IPS-15b (cell line): ENCODE data around the gene FAM234B.

Source experiments
- H3K27me3 ChIP-seq: one replicate; pipeline ENCODE4 v1.6.1; 2013; ENCODE audit warnings: low read length; ENCODE audit not compliant: control insufficient read depth, insufficient read depth
- H3K36me3 ChIP-seq: one replicate; pipeline ENCODE4 v1.6.1; 2013; ENCODE audit warnings: low read length; ENCODE audit not compliant: control insufficient read depth, insufficient read depth
- H3K4me1 ChIP-seq: one replicate; pipeline ENCODE4 v1.6.1; 2013; ENCODE audit warnings: mild to moderate bottlenecking, low read length; ENCODE audit not compliant: control insufficient read depth, insufficient read depth
- H3K4me3 ChIP-seq: one replicate; pipeline ENCODE4 v1.5.1; 2013; ENCODE audit warnings: low read depth, low read length
- H3K9ac ChIP-seq: one replicate; pipeline ENCODE4 v1.6.1; 2013; ENCODE audit warnings: low read depth, mild to moderate bottlenecking, low read length
- H3K9me3 ChIP-seq: one replicate; pipeline ENCODE4 v1.6.1; 2013; ENCODE audit warnings: mild to moderate bottlenecking, low read length; ENCODE audit not compliant: control insufficient read depth, insufficient read depth

The FAM234B gene

GRCh38 chr12:13044002-13044905 is at the start of gene FAM234B:
Gene FAM234B, plus strand, starts transcription at chr12:13044381. Its CDS starts 23 bp downstream, at chr12:13044404.
- H3K9ac ChIP-seq: peak within 1 kb of the TSS; percentile 61
- no peaks in the 10 kb centered on the region for H3K36me3 ChIP-seq
- peaks cover 13% of the 10 kb centered on the region for H3K27me3 ChIP-seq
- peak within 1 kb of the TSS; percentile 84 for H3K4me3 ChIP-seq
- no peaks in the 10 kb centered on the region for H3K9me3 ChIP-seq
- H3K4me1 ChIP-seq: peaks cover 3% of the 10 kb centered on the region

- H3K9ac ChIP-seq: no peak overlapping the region
- H3K4me1 ChIP-seq: peaks cover 12% of the 10 kb centered on the region
- peaks cover 5% of the 10 kb centered on the region for H3K27me3 ChIP-seq
- no peaks in the 10 kb centered on the region for H3K36me3 ChIP-seq
- no peak overlapping the region for H3K4me3 ChIP-seq
- no peaks in the 10 kb centered on the region for H3K9me3 ChIP-seq
Observed at GRCh38 chr12:12995088-12995487, 49.1 kb upstream of the FAM234B start.

- no peaks in the 10 kb centered on the region for H3K36me3 ChIP-seq
- no peak overlapping the region for H3K4me3 ChIP-seq
- H3K27me3 ChIP-seq: peaks cover 5% of the 10 kb centered on the region
- H3K9ac ChIP-seq: no peak overlapping the region
- H3K4me1 ChIP-seq: peaks cover 9% of the 10 kb centered on the region
- no peaks in the 10 kb centered on the region for H3K9me3 ChIP-seq
Observed at GRCh38 chr12:12996209-12996608, 48.0 kb upstream of the FAM234B start.

- H3K4me3 ChIP-seq: no peak overlapping the region
- no peaks in the 10 kb centered on the region for H3K9me3 ChIP-seq
- peaks cover 11% of the 10 kb centered on the region for H3K27me3 ChIP-seq
- H3K36me3 ChIP-seq: no peaks in the 10 kb centered on the region
- no peak overlapping the region for H3K9ac ChIP-seq
- H3K4me1 ChIP-seq: peaks cover 9% of the 10 kb centered on the region
Observed at GRCh38 chr12:12997156-12997555, 47.0 kb upstream of the FAM234B start.

- H3K4me1 ChIP-seq: peaks cover 5% of the 10 kb centered on the region
- no peaks in the 10 kb centered on the region for H3K36me3 ChIP-seq
- no peak overlapping the region for H3K9ac ChIP-seq
- H3K4me3 ChIP-seq: no peak overlapping the region
- no peaks in the 10 kb centered on the region for H3K9me3 ChIP-seq
- H3K27me3 ChIP-seq: peaks cover 17% of the 10 kb centered on the region
Observed at GRCh38 chr12:12997734-12998133, 46.4 kb upstream of the FAM234B start.

- Histone ChIP-seq H3K9ac (no peak overlapping the region), H3K9me3 (no peaks in the 10 kb centered on the region), H3K4me3 (no peak overlapping the region), H3K4me1 (peaks cover 5% of the 10 kb centered on the region), H3K36me3 (no peaks in the 10 kb centered on the region), H3K27me3 (peaks cover 21% of the 10 kb centered on the region)
Observed at GRCh38 chr12:12998248-12998647, 45.9 kb upstream of the FAM234B start.

- H3K4me3 ChIP-seq: peak overlapping the region; percentile 87
- H3K36me3 ChIP-seq: no peaks in the 10 kb centered on the region
- no peak overlapping the region for H3K9ac ChIP-seq
- peaks cover 21% of the 10 kb centered on the region for H3K27me3 ChIP-seq
- no peaks in the 10 kb centered on the region for H3K9me3 ChIP-seq
- H3K4me1 ChIP-seq: peaks cover 5% of the 10 kb centered on the region
Observed at GRCh38 chr12:12999271-12999958, 44.8 kb upstream of the FAM234B start.

- H3K4me3 ChIP-seq: peak within 1 kb of the TSS; percentile 87
- H3K27me3 ChIP-seq: peaks cover 21% of the 10 kb centered on the region
Observed at GRCh38 chr12:12999959-13000615, 44.1 kb upstream of the FAM234B start, which contains the start of gene HEBP1. Gene HEBP1, minus strand, starts transcription at chr12:13000265. Its CDS starts 151 bp downstream, at chr12:13000114.

GRCh38 chr12:13000616-13000924 is 43.6 kb upstream of the FAM234B start:
- Histone ChIP-seq H3K4me1 (peaks cover 8% of the 10 kb centered on the region), H3K9me3 (no peaks in the 10 kb centered on the region), H3K9ac (peak overlapping the region; percentile 72), H3K36me3 (no peaks in the 10 kb centered on the region), H3K4me3 (peak overlapping the region; percentile 72), H3K27me3 (peaks cover 21% of the 10 kb centered on the region)

More at GRCh38 chr12:12999959-13000615, 44.1 kb upstream of the FAM234B start, which contains the start of gene HEBP1:
- Histone ChIP-seq H3K9me3 (no peaks in the 10 kb centered on the region), H3K9ac (peak within 1 kb of the TSS; percentile 72), H3K36me3 (no peaks in the 10 kb centered on the region), H3K4me1 (peaks cover 5% of the 10 kb centered on the region)

GRCh38 chr12:13000925-13001774 is 43.0 kb upstream of the FAM234B start:
- Histone ChIP-seq H3K36me3 (no peaks in the 10 kb centered on the region), H3K4me1 (peaks cover 13% of the 10 kb centered on the region), H3K27me3 (peaks cover 21% of the 10 kb centered on the region), H3K4me3 (peak overlapping the region; percentile 72), H3K9ac (peak overlapping the region; percentile 72), H3K9me3 (no peaks in the 10 kb centered on the region)

- no peak overlapping the region for H3K9ac ChIP-seq
- H3K4me1 ChIP-seq: peaks cover 14% of the 10 kb centered on the region
- H3K4me3 ChIP-seq: peak overlapping the region; percentile 72
Observed at GRCh38 chr12:13001775-13002040, 42.5 kb upstream of the FAM234B start.

More at GRCh38 chr12:13001775-13002040, 42.5 kb upstream of the FAM234B start:
- Histone ChIP-seq H3K9me3 (no peaks in the 10 kb centered on the region), H3K36me3 (no peaks in the 10 kb centered on the region), H3K27me3 (peaks cover 21% of the 10 kb centered on the region)
